HCT116 (cell line): ENCODE results near the gene HAPLN3. TPM values are rescaled to one million over a fixed set of nuclear protein-coding genes. Genes with fewer than 3 reads are reported as not detected.

ENCODE experiments used
- ATAC-seq: fragments of 200-7000 bp; cut with Tn5 transposase; 2 replicates; pipeline ENCODE4 v1.9.1; 2020; ENCODE audit warnings: mild to moderate bottlenecking, moderate library complexity
- BruUV-seq: library from RNA; stranded (reverse); fragments of 400-500 nt; replicated peaks from 2 replicates; lab custom pipeline; 2021; lab: Mats Ljungman, UMichigan
- CTCF ChIA-PET: fragments of 300-600 bp; sonication (Branson Sonifier 250); formaldehyde crosslinking; loops from one replicate; lab custom pipeline; 2021; ENCODE audit warnings: antibody characterized with exemption; lab: Charles Lee
- POLR2A ChIA-PET: fragments of 300-600, 350-600 bp; sonication (Branson Sonifier 250); formaldehyde crosslinking; loops from one replicate; lab custom pipeline; 2021; ENCODE audit warnings: antibody characterized with exemption; lab: Charles Lee
- RAD21 ChIA-PET, 2 experiments: fragments of 300-600 bp; sonication (Branson Sonifier 250); formaldehyde crosslinking; loops; one replicate each; lab custom pipeline; 2023; ENCODE audit warnings: low total read pairs in 2 of 2; ENCODE audit not compliant: uncharacterized antibody in 2 of 2, unreplicated experiment in 2 of 2, low non-redundant PET in 1 of 2; lab: Charles Lee
- DNase-seq: peaks from one replicate; pipeline ENCODE4 v3.0.0-alpha.2; 2010; ENCODE audit warnings: low read depth, low spot score
- H2AFZ ChIP-seq: fragments of 200-600 bp; shearing (Covaris generic), sonication (generic); 2 replicates; pipeline ENCODE4 v1.6.1; 2017; ENCODE audit warnings: low read depth, mixed run types, mixed read lengths, antibody characterized with exemption, low read length; ENCODE audit not compliant: poor library complexity, severe bottlenecking
- H3K27ac ChIP-seq: 2 replicates; pipeline ENCODE4 v1.5.1; 2012; ENCODE audit warnings: low read depth, low read length
- H3K27me3 ChIP-seq: fragments of 200-600 bp; sonication (generic); 2 replicates; pipeline ENCODE4 v1.6.1; 2016; ENCODE audit warnings: mixed run types, low read length, mixed read lengths; ENCODE audit not compliant: insufficient read depth
- H3K36me3 ChIP-seq, 2 experiments: fragments of 200-500 bp in 1 of 2; fragments of 200-600 bp in 1 of 2; sonication (Bioruptor generic) in 1 of 2; sonication (generic) in 1 of 2; 2 replicates each; pipeline versions ENCODE4 v1.5.1 to v1.6.1; 2014 to 2016; ENCODE audit warnings: low read length in 2 of 2, inconsistent platforms in 1 of 2, mixed read lengths in 1 of 2, mixed run types in 1 of 2; ENCODE audit not compliant: insufficient read depth in 2 of 2, control insufficient read depth in 1 of 2
- H3K4me1 ChIP-seq, 2 experiments: fragments of 200-600 bp in 1 of 2; sonication (generic) in 1 of 2; 2 replicates each; pipeline versions ENCODE4 v1.5.1 to v1.6.1; 2012 to 2017; ENCODE audit warnings: low read length in 2 of 2, inconsistent platforms in 1 of 2, mild to moderate bottlenecking in 1 of 2, mixed read lengths in 1 of 2, mixed run types in 1 of 2, moderate library complexity in 1 of 2; ENCODE audit not compliant: insufficient read depth in 2 of 2, control insufficient read depth in 1 of 2
- H3K4me2 ChIP-seq: fragments of 200-600 bp; sonication (generic); 2 replicates; pipeline ENCODE4 v1.6.1; 2017; ENCODE audit warnings: mixed run types, low read length, mixed read lengths
- H3K4me3 ChIP-seq, 2 experiments: fragments of 200-600 bp in 1 of 2; sonication (generic) in 1 of 2; replicated peaks in 1 of 2; 2 replicates each; pipeline ENCODE4 v1.5.1; 2011 to 2016; ENCODE audit warnings: low read length in 2 of 2, control low read depth in 1 of 2, low read depth in 1 of 2, mild to moderate bottlenecking in 1 of 2, mixed read lengths in 1 of 2, mixed run types in 1 of 2
- H3K79me2 ChIP-seq: fragments of 200-600 bp; sonication (generic); 2 replicates; pipeline ENCODE4 v1.6.1; 2017; ENCODE audit warnings: mild to moderate bottlenecking, mixed run types, low read length, moderate library complexity, mixed read lengths; ENCODE audit not compliant: insufficient read depth
- H3K9ac ChIP-seq: fragments of 200-600 bp; sonication (generic); 2 replicates; pipeline ENCODE4 v1.6.1; 2016; ENCODE audit warnings: low read length, mixed read lengths
- H3K9me2 ChIP-seq: fragments of 200-600 bp; sonication (generic), shearing (Covaris generic); 2 replicates; pipeline ENCODE4 v1.6.1; 2017; ENCODE audit warnings: mixed run types, mild to moderate bottlenecking, moderate library complexity; ENCODE audit not compliant: insufficient read depth
- H3K9me3 ChIP-seq, 2 experiments: fragments of 200-500 bp in 1 of 2; fragments of 200-600 bp in 1 of 2; sonication (Bioruptor generic) in 1 of 2; sonication (generic) in 1 of 2; 2 replicates each; pipeline ENCODE4 v1.6.1; 2014 to 2017; ENCODE audit warnings: low read length in 2 of 2, mixed read lengths in 2 of 2, inconsistent platforms in 1 of 2, low read depth in 1 of 2, mild to moderate bottlenecking in 1 of 2, mixed run types in 1 of 2, moderate library complexity in 1 of 2; ENCODE audit not compliant: control insufficient read depth in 1 of 2, insufficient read depth in 1 of 2
- H4K20me1 ChIP-seq: fragments of 200-600 bp; sonication (generic), shearing (Covaris generic); 2 replicates; pipeline ENCODE4 v1.6.1; 2017; ENCODE audit warnings: mixed run types, mild to moderate bottlenecking, moderate library complexity; ENCODE audit not compliant: insufficient read depth
- EGR1 ChIP-seq: IDR thresholded peaks from 2 replicates; pipeline ENCODE4 v1.6.1; 2012; ENCODE audit warnings: low read depth
- ELF1 ChIP-seq: IDR thresholded peaks from 2 replicates; pipeline ENCODE4 v1.6.1; 2012; ENCODE audit warnings: low read depth, borderline replicate concordance
- EZH2 ChIP-seq: fragments of 200-600 bp; sonication (generic); IDR thresholded peaks from 2 replicates; pipeline ENCODE4 v1.6.1; 2017; ENCODE audit warnings: antibody characterized with exemption, mixed run types
- EZH2phosphoT487 ChIP-seq: fragments of 200-600 bp; IDR thresholded peaks from 2 replicates; pipeline ENCODE4 v1.6.1; 2018; ENCODE audit warnings: antibody characterized with exemption, borderline replicate concordance
- FOSL1 ChIP-seq: IDR thresholded peaks from 2 replicates; pipeline ENCODE4 v1.6.1; 2012; ENCODE audit warnings: low read depth
- JUND ChIP-seq: IDR thresholded peaks from 2 replicates; pipeline ENCODE4 v1.6.1; 2012
- POLR2AphosphoS5 ChIP-seq: IDR thresholded peaks from 2 replicates; pipeline ENCODE4 v1.6.1; 2011; ENCODE audit warnings: mild to moderate bottlenecking, low read depth, low read length, moderate library complexity
- SIN3A ChIP-seq: IDR thresholded peaks from 2 replicates; pipeline ENCODE4 v1.6.1; 2012; ENCODE audit warnings: low read depth
- SP1 ChIP-seq: IDR thresholded peaks from 2 replicates; pipeline ENCODE4 v1.6.1; 2012; ENCODE audit warnings: low read depth
- YY1 ChIP-seq: IDR thresholded peaks from 2 replicates; pipeline ENCODE4 v1.6.1; 2011; ENCODE audit warnings: low read length, low read depth, moderate library complexity, mild to moderate bottlenecking; ENCODE audit not compliant: insufficient replicate concordance; ENCODE audit errors: extremely low read depth
- ZFX ChIP-seq: fragments of 450-650 bp; IDR thresholded peaks from 2 replicates; pipeline ENCODE4 v1.6.1; 2017
- ZNF274 ChIP-seq: fragments of 200-500 bp; sonication (Bioruptor generic); IDR thresholded peaks from 2 replicates; pipeline ENCODE4 v1.6.1; 2014; ENCODE audit warnings: mild to moderate bottlenecking, low read depth, low read length, inconsistent platforms
- intact Hi-C: fragments of 100-400 bp; cut with micrococcal nuclease; formaldehyde crosslinking; loops from 2 replicates; pipeline ENCODE4 v1.10.0; 2022
- total RNA-seq: library from RNA; stranded (reverse); gene quantifications from one replicate; pipeline ENCODE4 v1.2.1, GENCODE V29; 2021; ENCODE audit not compliant: unreplicated experiment
- TF ChIP-seq, protein P1 (sequence below): IDR thresholded peaks from 2 replicates; pipeline ENCODE4 v1.6.1; 2012; ENCODE audit warnings: low read depth
- TF ChIP-seq, protein P2 (sequence below): IDR thresholded peaks from 2 replicates; pipeline ENCODE4 v1.6.1; 2012

Gene HAPLN3
- total RNA-seq, 1 experiment from 2014 or later: 10.9 TPM

- Histone ChIP-seq H3K27me3 (no peaks in the 10 kb centered on the region), H3K79me2 (0 out of 2 replicates have a peak, but pooled peaks cover 6% of the 10 kb centered on the region), H4K20me1 (no peaks in the 10 kb centered on the region), H3K9ac (no peak overlapping the region), H3K27ac (no peak overlapping the region), H3K36me3 (no peaks in the 10 kb centered on the region), H3K9me3 (no peaks in the 10 kb centered on the region), H3K4me3 (no peak overlapping the region), H3K9me2 (no peaks in the 10 kb centered on the region), H3K4me1 (peaks cover 20 to 51% of the 10 kb centered on the region in 2 experiments), H3K4me2 (no peak overlapping the region), H2AFZ (no peak overlapping the region)
- no peak for ATAC-seq
- DNase-seq: no peak
- intact Hi-C loops: no loop called here
- BruUV-seq: no TSS peak
- ChIA-PET RAD21 (no interaction called here), POLR2A (no interaction called here), CTCF (no interaction called here)
- no peak for TF ChIP-seq ELF1
Measured at GRCh38 chr15:88908697-88909621, 13.6 kb upstream of the HAPLN3 start.

GRCh38 chr15:88908123-88908522 is 12.8 kb upstream of the HAPLN3 start:
- TF ChIP-seq EGR1 (no peak), FOSL1 (no peak), ZNF274 (no peak), EZH2 (no peak), SIN3A (no peak), ZFX (no peak), POLR2AphosphoS5 (no peak), SP1 (no peak), ELF1 (no peak), YY1 (no peak), EZH2phosphoT487 (no peak), JUND (no peak)
- TF ChIP-seq, protein P1, sequence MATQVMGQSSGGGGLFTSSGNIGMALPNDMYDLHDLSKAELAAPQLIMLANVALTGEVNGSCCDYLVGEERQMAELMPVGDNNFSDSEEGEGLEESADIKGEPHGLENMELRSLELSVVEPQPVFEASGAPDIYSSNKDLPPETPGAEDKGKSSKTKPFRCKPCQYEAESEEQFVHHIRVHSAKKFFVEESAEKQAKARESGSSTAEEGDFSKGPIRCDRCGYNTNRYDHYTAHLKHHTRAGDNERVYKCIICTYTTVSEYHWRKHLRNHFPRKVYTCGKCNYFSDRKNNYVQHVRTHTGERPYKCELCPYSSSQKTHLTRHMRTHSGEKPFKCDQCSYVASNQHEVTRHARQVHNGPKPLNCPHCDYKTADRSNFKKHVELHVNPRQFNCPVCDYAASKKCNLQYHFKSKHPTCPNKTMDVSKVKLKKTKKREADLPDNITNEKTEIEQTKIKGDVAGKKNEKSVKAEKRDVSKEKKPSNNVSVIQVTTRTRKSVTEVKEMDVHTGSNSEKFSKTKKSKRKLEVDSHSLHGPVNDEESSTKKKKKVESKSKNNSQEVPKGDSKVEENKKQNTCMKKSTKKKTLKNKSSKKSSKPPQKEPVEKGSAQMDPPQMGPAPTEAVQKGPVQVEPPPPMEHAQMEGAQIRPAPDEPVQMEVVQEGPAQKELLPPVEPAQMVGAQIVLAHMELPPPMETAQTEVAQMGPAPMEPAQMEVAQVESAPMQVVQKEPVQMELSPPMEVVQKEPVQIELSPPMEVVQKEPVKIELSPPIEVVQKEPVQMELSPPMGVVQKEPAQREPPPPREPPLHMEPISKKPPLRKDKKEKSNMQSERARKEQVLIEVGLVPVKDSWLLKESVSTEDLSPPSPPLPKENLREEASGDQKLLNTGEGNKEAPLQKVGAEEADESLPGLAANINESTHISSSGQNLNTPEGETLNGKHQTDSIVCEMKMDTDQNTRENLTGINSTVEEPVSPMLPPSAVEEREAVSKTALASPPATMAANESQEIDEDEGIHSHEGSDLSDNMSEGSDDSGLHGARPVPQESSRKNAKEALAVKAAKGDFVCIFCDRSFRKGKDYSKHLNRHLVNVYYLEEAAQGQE: no peak
- TF ChIP-seq, protein P2, sequence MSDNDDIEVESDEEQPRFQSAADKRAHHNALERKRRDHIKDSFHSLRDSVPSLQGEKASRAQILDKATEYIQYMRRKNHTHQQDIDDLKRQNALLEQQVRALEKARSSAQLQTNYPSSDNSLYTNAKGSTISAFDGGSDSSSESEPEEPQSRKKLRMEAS: no peak
- TF ChIP-seq, all 23 proteins: peak for 0
- intact Hi-C loops: no loop called here
- RAD21 ChIA-PET: interaction anchor here in 1 of 2 experiments (0.5 kb wide), 1 partner anchor 105 kb away, joined by 3 read pairs; no protein-coding TSS in a partner anchor
- CTCF ChIA-PET: no interaction called here
- POLR2A ChIA-PET: no interaction called here
- Histone ChIP-seq H3K27me3 (no peaks in the 10 kb centered on the region), H3K27ac (no peak overlapping the region), H3K9me3 (no peaks in the 10 kb centered on the region), H3K9me2 (no peaks in the 10 kb centered on the region), H3K79me2 (0 out of 2 replicates have a peak, but pooled peaks cover 6% of the 10 kb centered on the region), H3K36me3 (0 out of 4 replicates have a peak, but pooled peaks cover 0 to 2% of the 10 kb centered on the region in 2 experiments), H3K4me3 (no peak overlapping the region), H2AFZ (no peak overlapping the region), H3K4me1 (peaks cover 15 to 43% of the 10 kb centered on the region in 2 experiments), H3K9ac (no peak overlapping the region), H4K20me1 (no peaks in the 10 kb centered on the region), H3K4me2 (no peak overlapping the region)
- ATAC-seq (no peak), DNase-seq (no peak)
- no TSS peak for BruUV-seq
